HG03066 (cell line): Measurements from ENCODE around the gene NEK6.
A peak's percentile ranks its signal among the peaks of the same experiment; 100 is the strongest.

Source experiments
- ATAC-seq: cut with Tn5 transposase; IDR thresholded peaks from one replicate; pipeline ENCODE4 v1.9.1; 2021; ENCODE audit warnings: low read depth; ENCODE audit not compliant: unreplicated experiment

Gene NEK6

GRCh38 chr9:124274738-124275137 is 17.0 kb downstream of the NEK6 start:
- ATAC-seq: no peak

GRCh38 chr9:124277420-124277819 is 19.7 kb downstream of the NEK6 start:
- no peak for ATAC-seq

- no peak for ATAC-seq
Measured at GRCh38 chr9:124278054-124278540, 20.3 kb downstream of the NEK6 start.

- ATAC-seq: no peak
Measured at GRCh38 chr9:124279531-124280175, 21.9 kb downstream of the NEK6 start.

GRCh38 chr9:124280176-124280691 is 22.5 kb downstream of the NEK6 start:
- ATAC-seq: no peak

- ATAC-seq: no peak
Measured at GRCh38 chr9:124281931-124282371, 24.2 kb downstream of the NEK6 start.

- ATAC-seq: no peak
Measured at GRCh38 chr9:124282442-124283227, 24.9 kb downstream of the NEK6 start.

- ATAC-seq: no peak
Measured at GRCh38 chr9:124283228-124283814, 25.6 kb downstream of the NEK6 start.

GRCh38 chr9:124284237-124284831 is 26.6 kb downstream of the NEK6 start:
- no peak for ATAC-seq

GRCh38 chr9:124284940-124285441 is 27.2 kb downstream of the NEK6 start:
- no peak for ATAC-seq

GRCh38 chr9:124285490-124285889 is 27.7 kb downstream of the NEK6 start:
- ATAC-seq: no peak

GRCh38 chr9:124285903-124286291 is 28.1 kb downstream of the NEK6 start:
- ATAC-seq: peak; percentile 40

- ATAC-seq: peak; percentile 38
Measured at GRCh38 chr9:124286292-124286931, 28.7 kb downstream of the NEK6 start.

- no peak for ATAC-seq
Measured at GRCh38 chr9:124290053-124290591, 32.4 kb downstream of the NEK6 start.

- ATAC-seq: no peak
Measured at GRCh38 chr9:124290743-124291554, 33.2 kb downstream of the NEK6 start.

- no peak for ATAC-seq
Measured at GRCh38 chr9:124291801-124292396, 34.1 kb downstream of the NEK6 start.

- no peak for ATAC-seq
Measured at GRCh38 chr9:124292696-124293593, 35.2 kb downstream of the NEK6 start.
